K562 (cell line): ENCODE results near the gene RNASEH1.

Experiments used
- BACH1 ChIP-seq: fragments of 200-800 bp; sonication (Bioruptor generic); IDR thresholded peaks from 2 replicates; pipeline ENCODE4 v1.6.1; 2016; ENCODE audit warnings: missing genetic modification characterization, missing compliant biosample characterization
- ERF ChIP-seq: fragments of 450-650 bp; formaldehyde crosslinking; IDR thresholded peaks from 2 replicates; pipeline ENCODE4 v1.4.0; 2020; ENCODE audit warnings: mild to moderate bottlenecking, mixed read lengths
- HLTF ChIP-seq: fragments of 450-650 bp; IDR thresholded peaks from 2 replicates; pipeline ENCODE4 v1.6.1; 2016

- TF ChIP-seq ERF = no peak
- TF ChIP-seq HLTF = no peak
- no peak for TF ChIP-seq BACH1 (tag)
Observed at GRCh38 chr2:3597567-3597966, 39.4 kb upstream of the RNASEH1 start.
